GM12878 (cell line): ENCODE measurements around the gene FN1. TPM values are rescaled to one million over a fixed set of nuclear protein-coding genes. Genes with fewer than 3 reads are reported as not detected.

ENCODE experiments used
- CHD1 ChIP-seq: IDR thresholded peaks from 2 replicates; pipeline ENCODE4 v1.6.1; 2012; ENCODE audit warnings: low read depth, low read length, improper control_type of control experiment
- E2F8 ChIP-seq: fragments of 450-650 bp; IDR thresholded peaks from 2 replicates; pipeline ENCODE4 v1.6.1; 2018; ENCODE audit warnings: mild to moderate bottlenecking, low read depth, moderate library complexity; ENCODE audit not compliant: partially characterized antibody
- GATAD2B ChIP-seq: fragments of 450-650 bp; conservative IDR thresholded peaks from 2 replicates; pipeline ENCODE4 v1.6.1; 2017; ENCODE audit warnings: low read depth, mild to moderate bottlenecking, moderate library complexity
- NKRF ChIP-seq: fragments of 450-650 bp; conservative IDR thresholded peaks from 2 replicates; pipeline ENCODE4 v1.6.1; 2017; ENCODE audit warnings: mild to moderate bottlenecking, moderate library complexity
- SP1 ChIP-seq: IDR thresholded peaks from one replicate; pipeline ENCODE4 v1.6.1; 2011; ENCODE audit warnings: low read depth, low read length
- SPI1 ChIP-seq: IDR thresholded peaks from 2 replicates; pipeline ENCODE4 v1.6.1; 2011; ENCODE audit warnings: low read depth, mild to moderate bottlenecking, low read length, moderate library complexity, borderline replicate concordance; ENCODE audit not compliant: insufficient read depth
- polyA plus RNA-seq, 11 experiments: library from polyadenylated mRNA; depleted of rRNA in 4 of 11; unstranded in 6 of 11; stranded (reverse) in 5 of 11; fragments of >200 nt; fragmentation: Nextera tagmentation in 4 of 11; fragmentation: Illumina TruSeq in 1 of 11; extraction: Ambion mirVana in 4 of 11; extraction: Trizol in 1 of 11; gene quantifications; 1 replicate in 1 of 11; 2 replicates in 10 of 11; pipeline versions ENCODE4 v1.2.1 to v1.2.3, GENCODE V29; 2011 to 2016; ENCODE audit warnings: inconsistent platforms in 2 of 11, missing spikeins in 2 of 11, low read depth in 1 of 11
- total RNA-seq, 4 experiments: library from RNA; depleted of rRNA in 3 of 4; stranded (reverse); fragments of >200 nt in 3 of 4; fragmentation: Illumina TruSeq in 1 of 4; extraction: Trizol in 1 of 4; gene quantifications; 2 replicates each; pipeline versions ENCODE4 v1.2.1 to v1.2.3, GENCODE V29; 2013 to 2021
- TF ChIP-seq, protein P1 (sequence below): fragments of 150-350 bp; IDR thresholded peaks from 2 replicates; pipeline ENCODE4 v1.6.1; 2014; ENCODE audit warnings: mild to moderate bottlenecking, low read depth, low read length
- TF ChIP-seq, protein P2 (sequence below): IDR thresholded peaks from 2 replicates; pipeline ENCODE4 v1.6.1; 2011; ENCODE audit warnings: mild to moderate bottlenecking, low read depth, low read length, moderate library complexity; ENCODE audit not compliant: insufficient replicate concordance

The FN1 gene
- total and polyA plus RNA-seq, 10 of the 15 experiments (the other 5 are each of a cell fraction or from before 2014, with no cell fraction given): 0.60 to 9.4 (median 1.5) TPM

- TF ChIP-seq NKRF: no peak
- TF ChIP-seq GATAD2B: no peak
- no peak for TF ChIP-seq SPI1
- TF ChIP-seq, protein P1, sequence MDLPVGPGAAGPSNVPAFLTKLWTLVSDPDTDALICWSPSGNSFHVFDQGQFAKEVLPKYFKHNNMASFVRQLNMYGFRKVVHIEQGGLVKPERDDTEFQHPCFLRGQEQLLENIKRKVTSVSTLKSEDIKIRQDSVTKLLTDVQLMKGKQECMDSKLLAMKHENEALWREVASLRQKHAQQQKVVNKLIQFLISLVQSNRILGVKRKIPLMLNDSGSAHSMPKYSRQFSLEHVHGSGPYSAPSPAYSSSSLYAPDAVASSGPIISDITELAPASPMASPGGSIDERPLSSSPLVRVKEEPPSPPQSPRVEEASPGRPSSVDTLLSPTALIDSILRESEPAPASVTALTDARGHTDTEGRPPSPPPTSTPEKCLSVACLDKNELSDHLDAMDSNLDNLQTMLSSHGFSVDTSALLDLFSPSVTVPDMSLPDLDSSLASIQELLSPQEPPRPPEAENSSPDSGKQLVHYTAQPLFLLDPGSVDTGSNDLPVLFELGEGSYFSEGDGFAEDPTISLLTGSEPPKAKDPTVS: no peak
- no peak for TF ChIP-seq CHD1
- no peak for TF ChIP-seq E2F8
- TF ChIP-seq, protein P2, sequence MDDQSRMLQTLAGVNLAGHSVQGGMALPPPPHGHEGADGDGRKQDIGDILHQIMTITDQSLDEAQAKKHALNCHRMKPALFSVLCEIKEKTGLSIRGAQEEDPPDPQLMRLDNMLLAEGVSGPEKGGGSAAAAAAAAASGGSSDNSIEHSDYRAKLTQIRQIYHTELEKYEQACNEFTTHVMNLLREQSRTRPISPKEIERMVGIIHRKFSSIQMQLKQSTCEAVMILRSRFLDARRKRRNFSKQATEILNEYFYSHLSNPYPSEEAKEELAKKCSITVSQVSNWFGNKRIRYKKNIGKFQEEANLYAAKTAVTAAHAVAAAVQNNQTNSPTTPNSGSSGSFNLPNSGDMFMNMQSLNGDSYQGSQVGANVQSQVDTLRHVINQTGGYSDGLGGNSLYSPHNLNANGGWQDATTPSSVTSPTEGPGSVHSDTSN: no peak
- TF ChIP-seq SP1: no peak
These were observed 38.1 kb downstream of the FN1 start (continued) for GRCh38 chr2:215397632-215398341.
